Activated T-helper 1 cell treated with anti-CD3 and anti-CD28 coated beads, Interleukin-2, amount 50 U/mL, for 16 hours (primary cell): ENCODE data around the gene OCSTAMP.
A peak's percentile ranks its signal among the peaks of the same experiment; 100 is the strongest.

Experiments
- DNase-seq, 2 donors: peaks; one replicate each; pipeline ENCODE4 v3.0.0-alpha.2; 2020; ENCODE audit warnings: low read depth in 1 of 2, low spot score in 1 of 2

OCSTAMP gene

DNA sequence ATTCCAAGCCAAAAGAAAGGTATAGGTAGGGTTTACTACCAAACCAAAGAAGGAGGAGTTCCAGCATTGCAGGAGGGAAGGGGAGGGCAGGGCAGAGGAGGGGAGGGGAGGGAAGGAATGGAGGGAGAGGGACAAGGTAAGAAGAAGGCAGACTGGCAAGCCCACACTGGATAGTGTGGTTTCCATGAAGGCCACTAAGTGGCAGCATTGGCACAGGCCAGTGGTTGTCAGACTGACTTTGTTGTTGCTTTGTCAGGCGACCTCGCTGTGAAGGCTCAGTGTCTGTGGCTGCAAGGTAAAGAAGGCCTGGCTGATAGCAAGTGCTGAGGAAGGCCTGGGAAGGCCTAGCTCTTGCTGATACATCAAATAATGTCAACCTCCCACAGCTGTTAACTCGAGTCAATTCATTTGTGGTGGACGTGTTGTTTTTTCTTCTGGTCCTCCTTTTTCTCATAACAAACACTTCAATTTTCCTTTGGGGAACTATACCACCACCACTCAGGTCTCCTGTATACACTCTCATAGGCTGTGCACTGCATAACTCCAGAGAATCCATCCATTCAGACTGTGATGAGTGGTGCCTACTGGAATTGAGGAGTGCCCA lies 29.4 kb downstream of the OCSTAMP start:
- DNase-seq, result peak in 1 of 2 donors; percentile 14

DNA sequence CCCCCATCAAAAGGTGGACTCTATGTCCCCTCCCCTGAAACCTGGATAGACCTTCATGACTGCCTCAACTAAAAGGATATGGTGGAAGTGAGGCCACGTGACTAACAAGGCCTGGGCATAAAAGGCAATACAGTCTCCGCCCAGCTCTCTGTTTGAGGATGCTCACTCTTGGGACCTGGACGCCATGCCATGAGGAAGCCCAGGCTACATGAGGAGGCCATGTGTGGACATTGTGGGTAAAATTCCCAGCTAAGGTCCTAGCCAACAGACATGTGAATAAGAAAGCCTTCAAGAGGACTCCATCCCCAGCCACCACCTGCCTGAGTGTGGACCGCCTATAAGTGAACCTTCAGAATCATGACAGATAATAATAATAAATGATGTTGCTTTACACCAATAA lies 29.9 kb downstream of the OCSTAMP start:
- no peak for DNase-seq

- no peak for DNase-seq
Measured at GRCh38 chr20:46519471-46520068, 30.9 kb downstream of the OCSTAMP start.

- DNase-seq, result no peak
Measured at GRCh38 chr20:46512943-46513844, 37.3 kb downstream of the OCSTAMP start, which contains the start of gene ZNF334. TSS of gene ZNF334 (minus strand) at chr20:46513559. CDS start at chr20:46512102, 1,457 bp downstream.

GRCh38 chr20:46509523-46509922 lies 40.9 kb downstream of the OCSTAMP start:
- DNase-seq, result no peak

DNA sequence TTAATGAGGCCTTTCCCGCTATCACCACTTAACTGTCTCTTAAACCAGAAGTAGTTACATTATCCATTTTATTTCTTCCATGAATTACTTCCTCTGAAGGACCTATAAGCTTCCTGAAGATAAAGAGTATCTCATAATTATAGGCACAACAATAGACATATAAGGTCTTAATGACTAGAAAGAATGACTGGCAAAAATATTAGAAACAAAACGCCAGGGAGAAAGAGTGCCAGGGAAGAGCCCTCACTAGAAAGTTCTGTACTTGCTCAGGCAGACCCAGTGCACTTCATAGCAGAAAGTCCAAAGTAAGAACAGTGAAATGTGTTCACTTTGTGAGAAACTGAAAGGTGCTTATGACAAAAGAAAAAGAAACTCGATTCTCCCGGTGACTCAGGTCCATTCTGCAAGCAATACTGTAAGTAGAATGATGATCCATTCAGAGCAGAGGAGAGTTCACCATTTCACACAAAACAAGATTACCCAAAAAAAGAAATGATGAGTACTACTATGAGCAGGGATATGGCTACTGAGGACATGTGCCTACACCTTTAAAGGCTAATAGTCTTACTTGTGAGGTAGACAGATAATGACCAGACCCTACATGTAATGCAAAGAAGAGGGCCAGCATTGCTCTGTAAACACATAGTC lies 42.6 kb downstream of the OCSTAMP start:
- DNase-seq, result no peak

GRCh38 chr20:46505506-46505905 lies 44.9 kb downstream of the OCSTAMP start:
- no peak for DNase-seq

GRCh38 chr20:46501961-46502360 lies 48.5 kb downstream of the OCSTAMP start:
- DNase-seq, result no peak

DNA sequence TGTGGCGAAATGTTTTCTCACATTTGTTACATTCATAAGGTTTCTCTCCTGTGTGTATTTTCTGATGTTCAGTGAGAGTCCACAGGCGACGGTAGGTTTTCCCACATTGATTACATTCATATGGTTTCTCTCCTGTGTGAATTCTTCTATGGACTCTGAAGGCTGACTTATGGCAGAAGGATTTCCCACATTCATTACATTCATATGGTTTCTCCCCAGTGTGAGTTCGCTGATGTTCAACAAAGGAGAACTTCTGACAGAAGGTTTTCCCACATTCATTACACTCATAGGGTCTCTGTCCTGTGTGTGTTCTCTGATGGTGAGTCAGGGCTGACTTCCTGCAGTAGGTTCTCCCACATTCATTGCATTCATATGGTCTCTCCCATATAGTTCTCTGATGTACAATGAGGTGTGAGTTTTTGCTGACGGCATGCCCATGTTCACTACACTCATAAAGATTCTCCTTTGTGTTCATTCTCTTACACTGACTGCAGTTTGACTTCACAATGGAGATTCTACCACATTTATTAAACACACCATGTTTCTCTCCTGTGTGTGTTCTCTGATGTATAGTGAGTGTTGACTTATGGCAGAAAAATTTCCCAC lies 49.0 kb downstream of the OCSTAMP start:
- no peak for DNase-seq

DNA sequence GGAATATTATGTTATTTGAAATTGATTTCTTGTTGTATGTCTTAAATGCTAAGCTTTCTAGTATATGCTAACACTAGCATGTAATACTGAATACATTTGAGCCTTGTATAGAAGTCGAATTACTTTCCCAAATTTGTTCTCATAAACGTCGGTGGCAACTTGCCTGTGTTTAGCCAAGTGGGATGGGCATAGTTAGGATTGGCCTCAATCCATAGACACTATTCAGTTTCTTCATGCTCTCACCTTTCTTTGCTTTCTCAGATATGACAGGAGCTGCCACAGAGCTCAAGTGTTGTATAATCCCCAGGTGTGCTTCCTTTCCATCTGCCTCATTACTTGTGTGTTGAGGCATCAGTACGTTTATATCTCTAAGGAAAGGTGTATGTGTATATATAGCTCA lies 56.4 kb downstream of the OCSTAMP start:
- DNase-seq, result no peak

- no peak for DNase-seq
Measured at GRCh38 chr20:46491354-46491753, 59.1 kb downstream of the OCSTAMP start.
